HepG2 (cell line): ENCODE measurements around the gene KLHL33. TPM values are rescaled to one million over a fixed set of nuclear protein-coding genes. Genes with fewer than 3 reads are reported as not detected.
A peak's percentile ranks its signal among the peaks of the same experiment; 100 is the strongest.

Experiments
- EP300 ChIP-seq, 3 experiments: sonication (generic) in 1 of 3; formaldehyde crosslinking in 1 of 3; IDR thresholded peaks; 2 replicates each; pipeline versions ENCODE4 v1.5.1 to v1.6.1; 2011 to 2020; ENCODE audit warnings: low read depth in 2 of 3, low read length in 2 of 3, borderline replicate concordance in 1 of 3, improper control_type of control experiment in 1 of 3, mild to moderate bottlenecking in 1 of 3, missing genetic modification reagents in 1 of 3, moderate library complexity in 1 of 3
- IKZF1 ChIP-seq: fragments of 450-650 bp; IDR thresholded peaks from 2 replicates; pipeline ENCODE4 v1.7.1; 2016
- KAT7 ChIP-seq: IDR thresholded peaks from 2 replicates; pipeline ENCODE4 v1.6.1; 2018; ENCODE audit warnings: borderline replicate concordance, missing compliant biosample characterization
- SMAD1 ChIP-seq: sonication (generic); formaldehyde crosslinking; IDR thresholded peaks from 2 replicates; pipeline ENCODE4 v1.4.0; 2020; ENCODE audit warnings: missing genetic modification reagents, low read depth, mild to moderate bottlenecking, borderline replicate concordance
- STAT5B ChIP-seq: sonication (generic); formaldehyde crosslinking; IDR thresholded peaks from 2 replicates; pipeline ENCODE4 v1.4.0; 2020; ENCODE audit warnings: missing genetic modification reagents
- YEATS2 ChIP-seq: sonication (generic); formaldehyde crosslinking; IDR thresholded peaks from 2 replicates; pipeline ENCODE4 v1.4.0; 2020; ENCODE audit warnings: missing genetic modification reagents, borderline replicate concordance
- YEATS4 ChIP-seq: sonication (generic); formaldehyde crosslinking; IDR thresholded peaks from 2 replicates; pipeline ENCODE4 v1.4.0; 2020; ENCODE audit warnings: missing genetic modification reagents, borderline replicate concordance
- ZFP36L1 ChIP-seq: sonication (generic); formaldehyde crosslinking; IDR thresholded peaks from 2 replicates; pipeline ENCODE4 v1.8.0; 2022; ENCODE audit warnings: mild to moderate bottlenecking, missing genetic modification reagents, moderate library complexity
- ZNF292 ChIP-seq: sonication (generic); formaldehyde crosslinking; IDR thresholded peaks from 2 replicates; pipeline ENCODE4 v1.8.1; 2022; ENCODE audit warnings: mild to moderate bottlenecking, low read depth, missing genetic modification reagents, borderline replicate concordance
- ZNF432 ChIP-seq: sonication (generic); formaldehyde crosslinking; IDR thresholded peaks from 2 replicates; pipeline ENCODE4 v1.5.0; 2020; ENCODE audit warnings: missing genetic modification reagents, mild to moderate bottlenecking, borderline replicate concordance
- ZNF572 ChIP-seq: sonication (generic); formaldehyde crosslinking; IDR thresholded peaks from 2 replicates; pipeline ENCODE4 v1.5.1; 2020; ENCODE audit warnings: mild to moderate bottlenecking, missing genetic modification reagents
- ZNF598 ChIP-seq: sonication (generic); formaldehyde crosslinking; IDR thresholded peaks from 2 replicates; pipeline ENCODE4 v1.5.1; 2020; ENCODE audit warnings: mild to moderate bottlenecking, missing genetic modification reagents, borderline replicate concordance
- ZNF652 ChIP-seq: IDR thresholded peaks from 2 replicates; pipeline ENCODE4 v1.6.1; 2016; ENCODE audit warnings: low read depth, borderline replicate concordance
- ZNF776 ChIP-seq: sonication (generic); formaldehyde crosslinking; IDR thresholded peaks from 2 replicates; pipeline ENCODE4 v1.4.0; 2020; ENCODE audit warnings: mild to moderate bottlenecking, missing genetic modification reagents
- ZSCAN9 ChIP-seq: IDR thresholded peaks from 2 replicates; pipeline ENCODE4 v1.6.1; 2016; ENCODE audit warnings: borderline replicate concordance
- polyA plus RNA-seq, 8 experiments: library from polyadenylated mRNA; depleted of rRNA in 3 of 8; stranded (reverse) in 7 of 8; unstranded in 1 of 8; fragments of >200 nt; fragmentation: Illumina TruSeq in 4 of 8; extraction: Trizol in 4 of 8; gene quantifications; 2 replicates each; pipeline versions ENCODE4 v1.2.1 to v1.2.3, GENCODE V29; 2011 to 2016; ENCODE audit warnings: low read depth in 4 of 8, missing spikeins in 1 of 8, mixed read lengths in 1 of 8; ENCODE audit not compliant: insufficient read depth in 1 of 8
- total RNA-seq, 5 experiments: library from RNA; depleted of rRNA; stranded (reverse); fragments of >200 nt; fragmentation: Illumina TruSeq; extraction: Trizol; gene quantifications; 2 replicates each; pipeline ENCODE4 v1.2.3, GENCODE V29; 2016; ENCODE audit warnings: low read depth in 1 of 5
- TF ChIP-seq, protein P1 (sequence below): sonication (generic); formaldehyde crosslinking; IDR thresholded peaks from 2 replicates; pipeline ENCODE4 v1.5.0; 2020; ENCODE audit warnings: mild to moderate bottlenecking, missing genetic modification reagents
- TF ChIP-seq, protein P2 (sequence below): sonication (generic); formaldehyde crosslinking; IDR thresholded peaks from 2 replicates; pipeline ENCODE4 v1.9.0; 2021; ENCODE audit warnings: mild to moderate bottlenecking, missing genetic modification reagents
- TF ChIP-seq, protein P3 (sequence below): IDR thresholded peaks from 2 replicates; pipeline ENCODE4 v1.6.1; 2016; ENCODE audit warnings: mild to moderate bottlenecking, missing biosample characterization, missing genetic modification reagents
- TF ChIP-seq, protein P4 (sequence below): sonication (generic); formaldehyde crosslinking; IDR thresholded peaks from 2 replicates; pipeline ENCODE4 v1.4.0; 2020; ENCODE audit warnings: mild to moderate bottlenecking, missing genetic modification reagents

Gene KLHL33
- total and polyA plus RNA-seq, 2 of the 13 experiments (the other 11 are each of a cell fraction or from before 2014, with no cell fraction given): not detected

DNA sequence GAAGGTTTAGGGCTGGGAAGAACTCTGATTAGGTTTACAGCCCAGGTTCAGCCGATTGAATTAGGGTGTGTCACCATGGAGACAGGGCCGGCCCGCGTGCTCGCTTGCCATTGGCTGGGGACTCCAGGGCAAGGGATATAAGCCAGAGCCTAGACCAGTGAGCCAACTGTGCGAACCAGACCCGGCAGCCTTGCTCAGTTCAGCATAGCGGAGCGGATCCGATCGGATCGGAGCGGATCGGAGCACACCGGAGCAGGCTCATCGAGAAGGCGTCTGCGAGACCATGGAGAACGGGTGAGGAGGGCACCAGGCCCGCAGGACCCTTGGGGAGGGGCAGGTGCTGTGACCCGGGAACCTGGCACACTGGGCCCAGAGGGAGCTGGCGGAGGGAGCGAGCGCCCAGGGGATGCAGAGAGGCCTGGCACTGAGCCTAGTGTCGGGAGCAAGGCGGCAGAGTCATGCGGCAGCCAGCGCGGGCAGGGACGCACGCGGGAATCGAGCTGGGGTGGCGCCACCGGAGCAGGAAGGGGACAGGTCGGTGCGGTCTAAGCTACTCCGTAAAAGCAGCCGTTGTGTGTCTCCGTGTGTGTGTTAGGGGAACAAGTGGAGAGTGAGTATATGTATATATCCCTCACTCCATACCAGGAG, 33.4 kb upstream of the KLHL33 start, which contains the start of gene PNP (continued):
- TF ChIP-seq, protein P1, sequence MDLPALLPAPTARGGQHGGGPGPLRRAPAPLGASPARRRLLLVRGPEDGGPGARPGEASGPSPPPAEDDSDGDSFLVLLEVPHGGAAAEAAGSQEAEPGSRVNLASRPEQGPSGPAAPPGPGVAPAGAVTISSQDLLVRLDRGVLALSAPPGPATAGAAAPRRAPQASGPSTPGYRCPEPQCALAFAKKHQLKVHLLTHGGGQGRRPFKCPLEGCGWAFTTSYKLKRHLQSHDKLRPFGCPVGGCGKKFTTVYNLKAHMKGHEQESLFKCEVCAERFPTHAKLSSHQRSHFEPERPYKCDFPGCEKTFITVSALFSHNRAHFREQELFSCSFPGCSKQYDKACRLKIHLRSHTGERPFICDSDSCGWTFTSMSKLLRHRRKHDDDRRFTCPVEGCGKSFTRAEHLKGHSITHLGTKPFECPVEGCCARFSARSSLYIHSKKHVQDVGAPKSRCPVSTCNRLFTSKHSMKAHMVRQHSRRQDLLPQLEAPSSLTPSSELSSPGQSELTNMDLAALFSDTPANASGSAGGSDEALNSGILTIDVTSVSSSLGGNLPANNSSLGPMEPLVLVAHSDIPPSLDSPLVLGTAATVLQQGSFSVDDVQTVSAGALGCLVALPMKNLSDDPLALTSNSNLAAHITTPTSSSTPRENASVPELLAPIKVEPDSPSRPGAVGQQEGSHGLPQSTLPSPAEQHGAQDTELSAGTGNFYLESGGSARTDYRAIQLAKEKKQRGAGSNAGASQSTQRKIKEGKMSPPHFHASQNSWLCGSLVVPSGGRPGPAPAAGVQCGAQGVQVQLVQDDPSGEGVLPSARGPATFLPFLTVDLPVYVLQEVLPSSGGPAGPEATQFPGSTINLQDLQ (CRISPR knock-in tag): no peak
- TF ChIP-seq YEATS2 (CRISPR knock-in tag) (peak; percentile 75), ZNF776 (CRISPR knock-in tag) (peak; percentile 86; the same call in 1 of the 2 replicates), ZSCAN9 (CRISPR knock-in tag) (no peak), ZNF292 (CRISPR knock-in tag) (peak; percentile 95), SMAD1 (CRISPR knock-in tag) (no peak; the same call in 1 of the 2 replicates), IKZF1 (no peak), EP300 (IDR thresholded peaks at IDR 0.05; ENCODE audit: low read depth in 2 of 2, low read length in 2 of 2) (no peak), EP300 (CRISPR knock-in tag; IDR thresholded peaks at IDR 0.05; ENCODE audit: borderline replicate concordance) (0 out of 2 replicates have a peak, but pooled peaks have one; percentile 28), ZNF432 (CRISPR knock-in tag) (no peak), ZNF598 (CRISPR knock-in tag) (peak; percentile 95; the same call in 1 of the 2 replicates), ZFP36L1 (CRISPR knock-in tag) (0 out of 2 replicates have a peak, but pooled peaks have one; percentile 55), KAT7 (CRISPR knock-in tag) (peak; percentile 97; the same call in 1 of the 2 replicates), ZNF652 (CRISPR knock-in tag) (0 out of 2 replicates have a peak, but pooled peaks have one; percentile 16), ZNF572 (CRISPR knock-in tag) (no peak), YEATS4 (peak; percentile 83; the same call in 1 of the 2 replicates), STAT5B (CRISPR knock-in tag) (no peak)
- TF ChIP-seq, protein P2, sequence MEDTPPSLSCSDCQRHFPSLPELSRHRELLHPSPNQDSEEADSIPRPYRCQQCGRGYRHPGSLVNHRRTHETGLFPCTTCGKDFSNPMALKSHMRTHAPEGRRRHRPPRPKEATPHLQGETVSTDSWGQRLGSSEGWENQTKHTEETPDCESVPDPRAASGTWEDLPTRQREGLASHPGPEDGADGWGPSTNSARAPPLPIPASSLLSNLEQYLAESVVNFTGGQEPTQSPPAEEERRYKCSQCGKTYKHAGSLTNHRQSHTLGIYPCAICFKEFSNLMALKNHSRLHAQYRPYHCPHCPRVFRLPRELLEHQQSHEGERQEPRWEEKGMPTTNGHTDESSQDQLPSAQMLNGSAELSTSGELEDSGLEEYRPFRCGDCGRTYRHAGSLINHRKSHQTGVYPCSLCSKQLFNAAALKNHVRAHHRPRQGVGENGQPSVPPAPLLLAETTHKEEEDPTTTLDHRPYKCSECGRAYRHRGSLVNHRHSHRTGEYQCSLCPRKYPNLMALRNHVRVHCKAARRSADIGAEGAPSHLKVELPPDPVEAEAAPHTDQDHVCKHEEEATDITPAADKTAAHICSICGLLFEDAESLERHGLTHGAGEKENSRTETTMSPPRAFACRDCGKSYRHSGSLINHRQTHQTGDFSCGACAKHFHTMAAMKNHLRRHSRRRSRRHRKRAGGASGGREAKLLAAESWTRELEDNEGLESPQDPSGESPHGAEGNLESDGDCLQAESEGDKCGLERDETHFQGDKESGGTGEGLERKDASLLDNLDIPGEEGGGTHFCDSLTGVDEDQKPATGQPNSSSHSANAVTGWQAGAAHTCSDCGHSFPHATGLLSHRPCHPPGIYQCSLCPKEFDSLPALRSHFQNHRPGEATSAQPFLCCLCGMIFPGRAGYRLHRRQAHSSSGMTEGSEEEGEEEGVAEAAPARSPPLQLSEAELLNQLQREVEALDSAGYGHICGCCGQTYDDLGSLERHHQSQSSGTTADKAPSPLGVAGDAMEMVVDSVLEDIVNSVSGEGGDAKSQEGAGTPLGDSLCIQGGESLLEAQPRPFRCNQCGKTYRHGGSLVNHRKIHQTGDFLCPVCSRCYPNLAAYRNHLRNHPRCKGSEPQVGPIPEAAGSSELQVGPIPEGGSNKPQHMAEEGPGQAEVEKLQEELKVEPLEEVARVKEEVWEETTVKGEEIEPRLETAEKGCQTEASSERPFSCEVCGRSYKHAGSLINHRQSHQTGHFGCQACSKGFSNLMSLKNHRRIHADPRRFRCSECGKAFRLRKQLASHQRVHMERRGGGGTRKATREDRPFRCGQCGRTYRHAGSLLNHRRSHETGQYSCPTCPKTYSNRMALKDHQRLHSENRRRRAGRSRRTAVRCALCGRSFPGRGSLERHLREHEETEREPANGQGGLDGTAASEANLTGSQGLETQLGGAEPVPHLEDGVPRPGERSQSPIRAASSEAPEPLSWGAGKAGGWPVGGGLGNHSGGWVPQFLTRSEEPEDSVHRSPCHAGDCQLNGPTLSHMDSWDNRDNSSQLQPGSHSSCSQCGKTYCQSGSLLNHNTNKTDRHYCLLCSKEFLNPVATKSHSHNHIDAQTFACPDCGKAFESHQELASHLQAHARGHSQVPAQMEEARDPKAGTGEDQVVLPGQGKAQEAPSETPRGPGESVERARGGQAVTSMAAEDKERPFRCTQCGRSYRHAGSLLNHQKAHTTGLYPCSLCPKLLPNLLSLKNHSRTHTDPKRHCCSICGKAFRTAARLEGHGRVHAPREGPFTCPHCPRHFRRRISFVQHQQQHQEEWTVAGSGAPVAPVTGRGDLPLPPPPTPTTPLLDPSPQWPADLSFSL: no peak; the same call in 1 of the 2 replicates
- TF ChIP-seq, protein P3, sequence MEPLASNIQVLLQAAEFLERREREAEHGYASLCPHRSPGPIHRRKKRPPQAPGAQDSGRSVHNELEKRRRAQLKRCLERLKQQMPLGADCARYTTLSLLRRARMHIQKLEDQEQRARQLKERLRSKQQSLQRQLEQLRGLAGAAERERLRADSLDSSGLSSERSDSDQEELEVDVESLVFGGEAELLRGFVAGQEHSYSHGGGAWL (CRISPR knock-in tag): peak; percentile 68; the same call in 1 of the 2 replicates
- TF ChIP-seq, protein P4, sequence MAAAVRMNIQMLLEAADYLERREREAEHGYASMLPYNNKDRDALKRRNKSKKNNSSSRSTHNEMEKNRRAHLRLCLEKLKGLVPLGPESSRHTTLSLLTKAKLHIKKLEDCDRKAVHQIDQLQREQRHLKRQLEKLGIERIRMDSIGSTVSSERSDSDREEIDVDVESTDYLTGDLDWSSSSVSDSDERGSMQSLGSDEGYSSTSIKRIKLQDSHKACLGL (CRISPR knock-in tag): peak; percentile 74
